ENCODE data around the gene ZNF684.

Gene ZNF684

DNA sequence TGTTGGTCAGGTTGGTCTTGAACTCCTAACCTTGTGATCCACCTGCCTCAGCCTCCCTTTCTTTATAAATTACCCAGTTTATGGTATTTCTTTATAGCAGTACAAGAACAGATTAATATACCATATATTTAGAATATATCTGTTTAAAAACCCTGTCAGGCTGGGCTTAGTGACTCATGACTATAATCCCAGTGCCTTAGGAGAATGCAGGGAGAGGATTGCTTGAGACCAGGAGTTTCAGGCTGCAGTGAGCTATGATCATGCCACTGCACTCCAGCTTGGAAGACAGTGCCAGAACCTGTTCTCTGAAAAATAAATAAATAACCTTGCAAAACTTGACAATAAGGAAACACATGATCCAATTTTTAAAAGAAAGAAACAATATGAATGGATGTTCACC lies 43.9 kb downstream of the ZNF684 start:
- no peak for DNase-seq

- DNase-seq, result no peak
Measured at GRCh38 chr1:40582116-40582515, 50.7 kb downstream of the ZNF684 start.

GRCh38 chr1:40583980-40584379 lies 52.5 kb downstream of the ZNF684 start:
- DNase-seq, result no peak

GRCh38 chr1:40588586-40588985 lies 57.1 kb downstream of the ZNF684 start:
- DNase-seq, result no peak

DNA sequence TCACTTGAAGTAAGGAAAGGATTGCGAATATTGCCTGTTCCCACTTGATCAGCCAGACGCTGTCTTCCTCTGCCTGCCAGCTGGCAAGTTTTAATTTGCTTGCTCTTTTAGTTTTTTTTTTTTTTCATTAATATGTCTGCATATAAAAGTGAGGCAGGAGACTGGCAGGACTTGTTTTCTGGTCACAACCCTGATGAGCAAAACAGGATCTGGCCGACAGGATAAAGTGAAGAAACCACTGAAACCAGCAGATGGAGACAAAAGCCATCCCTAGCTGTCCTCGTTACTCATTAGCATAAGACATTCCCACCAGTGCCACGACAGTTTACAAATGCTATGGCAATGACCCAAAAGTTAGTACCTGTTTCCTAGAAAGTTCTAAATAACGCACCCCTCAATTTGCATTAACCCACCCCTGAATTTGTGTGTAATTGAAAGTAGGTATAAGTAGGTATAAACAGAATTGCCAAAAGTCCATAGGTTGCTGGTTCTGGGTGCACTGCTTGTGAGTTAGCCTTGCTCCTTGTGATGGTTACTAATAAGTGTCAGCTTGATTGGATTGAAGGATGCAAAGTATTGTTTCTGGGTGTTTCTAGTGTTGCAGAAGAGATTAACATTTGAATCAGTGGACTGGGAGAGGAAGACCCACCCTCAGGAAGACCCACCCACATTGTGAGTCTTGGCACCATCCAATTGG lies 60.8 kb downstream of the ZNF684 start:
- no peak for DNase-seq

DNA sequence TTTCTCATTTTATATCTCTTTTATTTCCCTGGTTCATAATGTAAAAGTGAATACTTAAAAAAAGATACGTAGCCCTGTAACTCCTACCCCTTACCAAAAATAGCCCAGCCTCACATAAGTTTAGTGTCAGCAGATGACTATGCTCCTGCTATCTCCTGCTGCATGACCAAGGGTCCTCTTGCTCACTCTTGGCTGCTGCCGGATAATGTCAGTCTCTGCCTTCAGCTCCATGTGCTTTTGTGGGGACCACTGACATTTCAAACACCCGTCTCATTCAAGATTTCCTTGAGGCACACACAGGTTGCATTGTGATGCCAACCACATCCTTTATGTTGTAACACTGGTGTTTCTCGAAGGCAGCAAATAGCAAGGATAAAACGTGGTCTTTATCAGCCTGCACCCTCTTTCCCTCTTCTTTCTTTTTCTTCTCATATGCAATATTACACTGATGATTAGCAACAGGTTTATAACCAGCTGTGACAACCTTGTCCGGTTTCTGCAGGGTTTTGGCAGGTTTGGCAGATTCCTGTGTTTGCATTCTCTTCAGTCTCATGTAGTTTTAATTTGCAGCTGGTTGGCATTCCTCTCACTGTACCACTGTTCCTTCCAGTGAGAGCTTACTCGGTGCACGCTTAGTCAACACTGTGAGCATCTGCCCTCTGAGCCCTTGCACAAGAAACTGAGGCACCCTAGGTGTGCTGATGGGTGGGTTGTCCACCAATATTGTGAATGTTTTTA lies 62.2 kb downstream of the ZNF684 start:
- DNase-seq, result no peak

- no peak for DNase-seq
Measured at GRCh38 chr1:40594187-40594531, 62.7 kb downstream of the ZNF684 start.

DNA sequence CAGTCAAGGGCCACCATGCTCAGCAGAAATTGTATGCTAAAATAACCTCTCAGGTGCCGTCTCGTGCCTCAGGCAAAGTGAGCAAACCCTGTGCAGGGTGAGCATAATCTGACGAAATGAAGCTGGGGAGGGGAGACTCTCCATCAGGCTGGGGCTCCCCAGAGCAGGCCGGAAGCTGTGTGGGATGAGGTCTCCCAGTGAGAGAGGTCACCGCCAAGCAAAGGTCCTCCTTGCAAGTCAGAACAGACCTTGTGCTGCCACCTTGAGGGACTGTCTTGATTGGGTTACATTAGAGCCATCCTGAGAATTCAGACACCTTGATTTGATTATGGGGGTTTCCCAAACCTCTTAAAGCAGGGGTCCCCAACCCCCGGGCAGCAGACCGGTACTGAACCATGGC lies 64.2 kb downstream of the ZNF684 start:
- DNase-seq, result no peak

Measured in activated CD4-positive, alpha-beta T cell treated with anti-CD3 and anti-CD28 coated beads, Interleukin-2, amount 50 U/mL, for 4 hours (primary cell).